Suprapubic skin (tissue), 3 donors: ENCODE results near the gene MARCHF10.

Source experiments
- CTCF ChIP-seq, 2 donors: fragments of 200-600 bp in 1 of 2; fragments of 450-650 bp in 1 of 2; sonication (generic) in 1 of 2; IDR thresholded peaks; one replicate each; pipeline ENCODE4 v1.5.1; 2016 to 2019; ENCODE audit warnings: antibody characterized with exemption in 2 of 2, mild to moderate bottlenecking in 1 of 2, moderate library complexity in 1 of 2
- EP300 ChIP-seq: sonication (generic); formaldehyde crosslinking; IDR thresholded peaks from one replicate; pipeline ENCODE4 v1.6.1; 2017; ENCODE audit warnings: antibody characterized with exemption
- POLR2A ChIP-seq, 2 donors: fragments of 450-650 bp; IDR thresholded peaks; one replicate each; pipeline ENCODE4 v1.6.1; 2017; ENCODE audit warnings: antibody characterized with exemption in 2 of 2, mild to moderate bottlenecking in 2 of 2, moderate library complexity in 2 of 2

DNA sequence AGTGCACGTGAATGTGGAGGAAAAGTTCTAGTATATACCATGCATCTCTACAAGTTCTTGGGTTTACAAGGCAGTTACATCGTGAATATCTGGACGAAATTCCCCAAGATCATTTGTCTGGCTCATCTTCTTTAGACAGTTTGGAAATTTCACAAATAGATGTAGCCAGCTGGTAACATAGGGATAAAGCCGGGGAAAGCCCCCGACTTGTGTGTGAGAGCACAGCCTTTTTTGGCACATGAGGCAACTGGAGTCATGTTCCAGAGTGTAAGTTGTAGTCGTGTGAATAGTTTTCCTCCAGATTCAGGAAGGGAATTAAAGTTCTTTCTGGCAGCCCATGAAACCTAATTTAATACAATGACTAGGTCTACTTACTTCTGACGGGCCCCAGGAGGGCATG, 62.3 kb downstream of the MARCHF10 start:
- TF ChIP-seq CTCF (IDR thresholded peaks at IDR 0.05) = no peak
- no peak for TF ChIP-seq POLR2A (IDR thresholded peaks at IDR 0.05)
- TF ChIP-seq EP300 = no peak
